Smooth muscle cell of the pulmonary artery (primary cell): ENCODE measurements around the gene DPPA3. TPM values are rescaled to one million over a fixed set of nuclear protein-coding genes. Genes with fewer than 3 reads are reported as not detected.

Source experiments
- total RNA-seq: library from RNA; depleted of rRNA; stranded (reverse); fragments of >200 nt; gene quantifications from 2 replicates; pipeline ENCODE4 v1.2.3, GENCODE V29; 2014

The DPPA3 gene
- total RNA-seq, result not detected in 2 replicates

GRCh38 chr12:7711133-7711532 is at the start of gene DPPA3:
Gene DPPA3 (plus strand): TSS chr12:7711433. CDS start chr12:7711571, 138 bp downstream.

GRCh38 chr12:7695566-7696197 is 15.6 kb upstream of the DPPA3 start, which contains the start of gene GDF3:
Gene GDF3 (minus strand): TSS chr12:7695775. CDS start chr12:7695728, 47 bp downstream.

GRCh38 chr12:7747246-7747645 is 36.0 kb downstream of the DPPA3 start, which contains the start of gene CLEC4C:
Gene CLEC4C (minus strand): TSS chr12:7747375. CDS start chr12:7747348, 27 bp downstream.

Other genes starting within 250 kb of the DPPA3 start
- gene CD163, start 207.7 kb upstream of the DPPA3 start, total RNA-seq, result not detected in 2 replicates
- gene APOBEC1, start 45.5 kb upstream of the DPPA3 start, total RNA-seq, result not detected in 2 replicates
- not detected in 2 replicates for gene GDF3, start 15.7 kb upstream of the DPPA3 start, total RNA-seq
- gene CLEC4C, start 35.9 kb downstream of the DPPA3 start, total RNA-seq, result not detected in 2 replicates
- gene NANOGNB, start 53.8 kb downstream of the DPPA3 start, total RNA-seq, result not detected in 2 replicates
- gene NANOG, start 78.0 kb downstream of the DPPA3 start, total RNA-seq, result not detected in 2 replicates
- 0.13 TPM in 1 of 2 replicates, not detected in the other for gene SLC2A14, start 161.5 kb downstream of the DPPA3 start, total RNA-seq
- gene SLC2A3, start 224.8 kb downstream of the DPPA3 start, total RNA-seq, result 180 and 327 TPM in 2 replicates